Natural killer cell treated with Interleukin-12 subunit alpha and Interleukin-12 subunit beta and Interleukin-15 and Interleukin-18, amount 100 ng/mL, for 72 hours (primary cell): ENCODE measurements around the gene PAF1. TPM values are rescaled to one million over a fixed set of nuclear protein-coding genes. Genes with fewer than 3 reads are reported as not detected.

Experiments
- total RNA-seq, 2 donors: library from RNA; stranded (reverse); gene quantifications; one replicate each; pipeline ENCODE4 v1.2.3, GENCODE V29; 2022

The PAF1 gene
- total RNA-seq, 2 donors from 2014 or later = 38.1 to 39.2 TPM

Other genes starting within 250 kb of the PAF1 start
- not detected for gene NCCRP1, start 194.1 kb downstream of the PAF1 start, total RNA-seq
- not detected for gene SYCN, start 186.8 kb downstream of the PAF1 start, total RNA-seq
- gene IFNL3, start 146.1 kb downstream of the PAF1 start, total RNA-seq = not detected
- gene IFNL4, start 142.2 kb downstream of the PAF1 start, total RNA-seq = not detected
- gene IFNL2, start 122.7 kb downstream of the PAF1 start, total RNA-seq = not detected
- under 1 TPM in 1 of 2 donors, not detected in 1; 0.36 TPM for gene IFNL1, start 94.7 kb downstream of the PAF1 start, total RNA-seq
- 1 to 10 TPM; 2.3 to 4.9 TPM for gene LRFN1, start 70.2 kb downstream of the PAF1 start, total RNA-seq
- gene GMFG, start 55.1 kb downstream of the PAF1 start, total RNA-seq = 100 to 1,000 TPM; 185 to 242 TPM
- gene SAMD4B, start 48.7 kb downstream of the PAF1 start, total RNA-seq = 10 to 100 TPM; 81.4 to 95.5 TPM
- gene MED29, start 272 bp upstream of the PAF1 start, total RNA-seq = 10 to 100 TPM; 22.2 to 35.2 TPM
- 10 to 100 TPM; 11.2 to 27.8 TPM for gene ZFP36, start 15.7 kb upstream of the PAF1 start, total RNA-seq
- gene PLEKHG2, start 21.6 kb upstream of the PAF1 start, total RNA-seq = 10 to 100 TPM; 30.8 to 68.1 TPM
- gene RPS16, start 44.8 kb upstream of the PAF1 start, total RNA-seq = 1,000 to 10,000 TPM; 1,544 to 1,854 TPM
- gene SUPT5H, start 54.5 kb upstream of the PAF1 start, total RNA-seq = 100 to 1,000 TPM; 164 to 192 TPM
- gene TIMM50, start 89.7 kb upstream of the PAF1 start, total RNA-seq = 100 to 1,000 TPM in 1 of 2 donors, 10 to 100 TPM in 1; 74.0 to 133 TPM
- under 1 TPM; 0.21 to 0.92 TPM for gene DLL3, start 107.8 kb upstream of the PAF1 start, total RNA-seq
- not detected for gene SELENOV, start 124.0 kb upstream of the PAF1 start, total RNA-seq
- gene EID2B, start 141.7 kb upstream of the PAF1 start, total RNA-seq = 1 to 10 TPM; 1.9 to 5.4 TPM
- gene EID2, start 149.1 kb upstream of the PAF1 start, total RNA-seq = 10 to 100 TPM; 10.4 to 11.4 TPM
- gene LGALS13, start 211.4 kb upstream of the PAF1 start, total RNA-seq = not detected